A549 (cell line): Measurements from ENCODE around the gene ACTR3C.
"Not testable (repeated sequence)": the region's sequence is repeated elsewhere in the genome, so short reads cannot be mapped to it uniquely, and the experiment has no call there.

Experiments used
- BHLHE40 ChIP-seq: IDR thresholded peaks from 2 replicates; pipeline ENCODE4 v1.6.1; 2012; ENCODE audit warnings: low read depth, low read length, inconsistent platforms
- CTCF ChIP-seq: fragments of >200 bp; sonication (Bioruptor Twin); formaldehyde crosslinking; IDR thresholded peaks from 3 replicates; pipeline ENCODE4 v1.5.1; 2016
- PBX3 ChIP-seq: IDR thresholded peaks from 2 replicates; pipeline ENCODE4 v1.6.1; 2012
- POLR2A ChIP-seq: IDR thresholded peaks from 2 replicates; pipeline ENCODE4 v1.6.1; 2012; ENCODE audit warnings: mild to moderate bottlenecking, low read length

GRCh38 chr7:150302908-150303310 is 20.4 kb downstream of the ACTR3C start:
- TF ChIP-seq POLR2A, BHLHE40, PBX3, CTCF: not testable (repeated sequence)
